ENCODE data around the gene C1orf174. TPM values are rescaled to one million over a fixed set of nuclear protein-coding genes. Genes with fewer than 3 reads are reported as not detected.

C1orf174 gene
- total and polyA plus RNA-seq, 2 of the 13 experiments (the other 11 are each of a cell fraction or from before 2014, with no cell fraction given): 21.6 to 31.4 TPM

GRCh38 chr1:3940081-3940753 is 40.1 kb upstream of the C1orf174 start:
- TF ChIP-seq ZNF761 (CRISPR knock-in tag; conservative IDR thresholded peaks at IDR 0.05) (no peak), ZFX (CRISPR knock-in tag; IDR thresholded peaks at IDR 0.05; ENCODE audit: low read depth) (no peak), ZNF878 (CRISPR knock-in tag; IDR thresholded peaks at IDR 0.05) (no peak), ZNF737 (CRISPR knock-in tag; IDR thresholded peaks at IDR 0.05; ENCODE audit: borderline replicate concordance) (no peak), RORA (CRISPR knock-in tag; IDR thresholded peaks at IDR 0.05) (no peak), ZNF274 (CRISPR knock-in tag; IDR thresholded peaks at IDR 0.05) (no peak), NR2C2 (CRISPR knock-in tag; IDR thresholded peaks at IDR 0.05; ENCODE audit: borderline replicate concordance) (no peak), ZHX1 (CRISPR knock-in tag; IDR thresholded peaks at IDR 0.05; ENCODE audit: low read depth) (no peak), SMAD3 (CRISPR knock-in tag; IDR thresholded peaks at IDR 0.05) (no peak), YEATS2 (CRISPR knock-in tag; IDR thresholded peaks at IDR 0.05; ENCODE audit: borderline replicate concordance) (no peak), MTA1 (CRISPR knock-in tag; IDR thresholded peaks at IDR 0.05; ENCODE audit: borderline replicate concordance) (no peak), MED13 (CRISPR knock-in tag; IDR thresholded peaks at IDR 0.05) (no peak), HHEX (CRISPR knock-in tag; IDR thresholded peaks at IDR 0.05) (no peak), TIGD3 (CRISPR knock-in tag; IDR thresholded peaks at IDR 0.05; ENCODE audit: borderline replicate concordance) (no peak)
- H3K9ac ChIP-seq (ENCODE audit: insufficient read depth, low read depth, low read length): no peak overlapping the region
- DNase-seq (ENCODE audit: low spot score) (no peak), ATAC-seq (no peak), FAIRE-seq (no peak)
- H3K9me3 ChIP-seq (ENCODE audit: low read length): peaks cover 3% of the 10 kb centered on the region; the same call in 1 of the 2 replicates
- no peak overlapping the region for H2AFZ ChIP-seq (ENCODE audit: low read length)
- peaks cover 2% of the 10 kb centered on the region; the same call in 1 of the 2 replicates for H4K20me1 ChIP-seq (ENCODE audit: insufficient read depth, low read length)
- BruUV-seq (replicated peaks): no TSS peak
- POLR2A ChIA-PET: no interaction called here
- H3K27me3 ChIP-seq (ENCODE audit: control insufficient read depth in 1 of 2, insufficient read depth in 2 of 2, low read length in 2 of 2): peaks cover 6 to 56% of the 10 kb centered on the region in 2 experiments; a peak in 3 of 5 replicates
- H3K4me3 ChIP-seq (replicated peaks in 1 of 3; ENCODE audit: insufficient read depth in 1 of 3, low read depth in 2 of 3, low read length in 3 of 3): no peak overlapping the region
- WGBS (ENCODE audit: low lambda C conversion rate): 34% methylated on average over 9 of the region's 15 CpGs
- no peak overlapping the region for H3K27ac ChIP-seq (ENCODE audit: extremely low read length, insufficient read depth, low read length)
- no peaks in the 10 kb centered on the region for H3K79me2 ChIP-seq (ENCODE audit: insufficient read depth, low read length)
- H3K36me3 ChIP-seq (replicated peaks in 1 of 2; ENCODE audit: control insufficient read depth in 1 of 2, insufficient read depth in 2 of 2, low read length in 2 of 2): no peaks in the 10 kb centered on the region
- CTCF ChIA-PET (ENCODE audit: low intra/inter-chr PET ratio, low total read pairs): no interaction called here
- H3K4me1 ChIP-seq (ENCODE audit: insufficient read depth, low read length): peaks cover 29% of the 10 kb centered on the region
- H3K4me2 ChIP-seq (ENCODE audit: low read depth, low read length): no peak overlapping the region
- intact Hi-C loops (cut with micrococcal nuclease; ENCODE audit: unreplicated experiment) (no loop called here), in situ Hi-C loops (cut with HindIII; ENCODE audit: extremely low pct_ligation_motif_present, low pct_unique_long_range_greater_than_20kb) (no loop called here)
